H9 (cell line): Measurements from ENCODE around the gene NRG2. TPM values are rescaled to one million over a fixed set of nuclear protein-coding genes. Genes with fewer than 3 reads are reported as not detected.

Experiments
- DNase-seq: peaks from one replicate; pipeline ENCODE4 v3.0.0-alpha.2; 2017
- H2AFZ ChIP-seq: one replicate; pipeline ENCODE4 v1.6.1; 2013; ENCODE audit warnings: mild to moderate bottlenecking, low read length, control low read depth, moderate library complexity
- H2AK5ac ChIP-seq: 2 replicates; pipeline ENCODE4 v1.6.1; 2013; ENCODE audit warnings: low read length, control low read depth, mixed read lengths; ENCODE audit not compliant: insufficient read length
- H2BK120ac ChIP-seq: one replicate; pipeline ENCODE4 v1.6.1; 2013; ENCODE audit warnings: low read depth, mild to moderate bottlenecking, low read length, control low read depth, inconsistent platforms; ENCODE audit not compliant: poor library complexity, severe bottlenecking
- H2BK12ac ChIP-seq: 2 replicates; pipeline ENCODE4 v1.6.1; 2013; ENCODE audit warnings: low read length, control low read depth, mixed read lengths, low read depth; ENCODE audit not compliant: insufficient read length
- H2BK15ac ChIP-seq: 2 replicates; pipeline ENCODE4 v1.6.1; 2013; ENCODE audit warnings: low read depth, low read length, control low read depth
- H2BK20ac ChIP-seq: one replicate; pipeline ENCODE4 v1.6.1; 2013; ENCODE audit warnings: low read depth, mild to moderate bottlenecking, low read length, control low read depth, inconsistent platforms; ENCODE audit not compliant: poor library complexity, severe bottlenecking
- H2BK5ac ChIP-seq: 2 replicates; pipeline ENCODE4 v1.6.1; 2013; ENCODE audit warnings: low read length, control low read depth, mixed read lengths; ENCODE audit not compliant: insufficient read length
- H3K14ac ChIP-seq: 2 replicates; pipeline ENCODE4 v1.6.1; 2013; ENCODE audit warnings: low read length, control low read depth; ENCODE audit not compliant: insufficient read depth
- H3K18ac ChIP-seq: 2 replicates; pipeline ENCODE4 v1.6.1; 2013; ENCODE audit warnings: low read depth, mild to moderate bottlenecking, mixed read lengths, low read length, control low read depth; ENCODE audit not compliant: insufficient read length
- H3K23ac ChIP-seq: 2 replicates; pipeline ENCODE4 v1.6.1; 2013; ENCODE audit warnings: low read length, control low read depth, mixed read lengths, low read depth; ENCODE audit not compliant: insufficient read length
- H3K23me2 ChIP-seq: 2 replicates; pipeline ENCODE4 v1.6.1; 2013; ENCODE audit warnings: low read depth, mild to moderate bottlenecking, mixed read lengths, low read length, control low read depth; ENCODE audit not compliant: insufficient read length, poor library complexity, severe bottlenecking
- H3K27ac ChIP-seq: 2 replicates; pipeline ENCODE4 v1.5.1; 2013; ENCODE audit warnings: low read length, control low read depth, mixed read lengths, low read depth; ENCODE audit not compliant: insufficient read length
- H3K27me3 ChIP-seq: 2 replicates; pipeline ENCODE4 v1.6.1; 2013; ENCODE audit warnings: low read length, control low read depth, inconsistent platforms; ENCODE audit not compliant: insufficient read depth
- H3K4ac ChIP-seq: 2 replicates; pipeline ENCODE4 v1.6.1; 2013; ENCODE audit warnings: low read depth, mild to moderate bottlenecking, control low read depth, inconsistent platforms, low read length, moderate library complexity
- H3K4me1 ChIP-seq: 2 replicates; pipeline ENCODE4 v1.6.1; 2013; ENCODE audit warnings: low read length, control low read depth, inconsistent platforms; ENCODE audit not compliant: insufficient read depth
- H3K4me2 ChIP-seq: 2 replicates; pipeline ENCODE4 v1.6.1; 2013; ENCODE audit warnings: low read length, control low read depth, mixed read lengths; ENCODE audit not compliant: insufficient read length, insufficient read depth
- H3K56ac ChIP-seq: 2 replicates; pipeline ENCODE4 v1.6.1; 2013; ENCODE audit warnings: low read depth, mild to moderate bottlenecking, mixed read lengths, low read length, control low read depth; ENCODE audit not compliant: insufficient read length
- H3K79me1 ChIP-seq: 2 replicates; pipeline ENCODE4 v1.6.1; 2013; ENCODE audit warnings: low read depth, mild to moderate bottlenecking, moderate library complexity, low read length, control low read depth, inconsistent platforms; ENCODE audit not compliant: insufficient read depth, poor library complexity, severe bottlenecking
- H3K79me2 ChIP-seq: 2 replicates; pipeline ENCODE4 v1.6.1; 2013; ENCODE audit warnings: low read length, control low read depth, inconsistent platforms; ENCODE audit not compliant: insufficient read depth
- H3K9ac ChIP-seq: 2 replicates; pipeline ENCODE4 v1.6.1; 2013; ENCODE audit warnings: low read length, control low read depth, mixed read lengths; ENCODE audit not compliant: insufficient read length; ENCODE audit errors: extremely low read depth
- H3K9me3 ChIP-seq: one replicate; pipeline ENCODE4 v1.6.1; 2013; ENCODE audit warnings: low read depth, low read length, inconsistent platforms; ENCODE audit not compliant: control insufficient read depth
- H3T11ph ChIP-seq: one replicate; pipeline ENCODE4 v1.6.1; 2013; ENCODE audit warnings: mild to moderate bottlenecking, low read length, control low read depth, inconsistent platforms
- H4K20me1 ChIP-seq: one replicate; pipeline ENCODE4 v1.6.1; 2013; ENCODE audit not compliant: control insufficient read depth, insufficient read length, insufficient read depth
- H4K5ac ChIP-seq: 2 replicates; pipeline ENCODE4 v1.6.1; 2013; ENCODE audit warnings: low read depth, mild to moderate bottlenecking, mixed read lengths, low read length, control low read depth; ENCODE audit not compliant: insufficient read length
- H4K8ac ChIP-seq: replicated peaks from 2 replicates; pipeline ENCODE4 v1.6.1; 2013; ENCODE audit warnings: low read length, control low read depth, mixed read lengths, low read depth; ENCODE audit not compliant: insufficient read length
- H4K91ac ChIP-seq: 2 replicates; pipeline ENCODE4 v1.6.1; 2013; ENCODE audit warnings: low read depth, mild to moderate bottlenecking, moderate library complexity, mixed read lengths, low read length, control low read depth; ENCODE audit not compliant: insufficient read length
- H3K27ac Mint-ChIP-seq, 3 experiments: 2 replicates in 2 of 3; 3 replicates in 1 of 3; pipeline ENCODE4 v1.8.0; 2020 to 2021; ENCODE audit warnings: mixed read lengths in 3 of 3, mild to moderate bottlenecking in 1 of 3, moderate library complexity in 1 of 3
- H3K27me3 Mint-ChIP-seq: 2 replicates; pipeline ENCODE4 v1.8.0; 2021; ENCODE audit warnings: low read depth, mild to moderate bottlenecking, moderate library complexity, mixed read lengths
- H3K36me3 Mint-ChIP-seq, 3 experiments: 2 replicates in 2 of 3; 3 replicates in 1 of 3; pipeline ENCODE4 v1.8.0; 2020 to 2021; ENCODE audit warnings: low read depth in 3 of 3, mixed read lengths in 3 of 3; ENCODE audit not compliant: insufficient read depth in 1 of 3
- H3K4me1 Mint-ChIP-seq, 2 experiments: 2 replicates each; pipeline ENCODE4 v1.8.0; 2020; ENCODE audit warnings: mixed read lengths in 2 of 2
- H3K4me3 Mint-ChIP-seq, 2 experiments: 2 replicates in 1 of 2; 3 replicates in 1 of 2; pipeline ENCODE4 v1.8.0; 2020 to 2021; ENCODE audit warnings: mild to moderate bottlenecking in 2 of 2, mixed read lengths in 2 of 2, moderate library complexity in 1 of 2
- H3K9me3 Mint-ChIP-seq, 2 experiments: 2 replicates in 1 of 2; 3 replicates in 1 of 2; pipeline ENCODE4 v1.8.0; 2020; ENCODE audit warnings: mild to moderate bottlenecking in 2 of 2, mixed read lengths in 2 of 2, moderate library complexity in 1 of 2
- CTCF ChIP-seq: fragments of 200-600 bp; sonication (generic); conservative IDR thresholded peaks from 3 replicates; pipeline ENCODE4 v1.8.0; 2021; ENCODE audit warnings: antibody characterized with exemption, mild to moderate bottlenecking
- WGBS: extraction: QIAGEN DNeasy Blood & Tissue Kit; methylation state at CpG from one replicate; pipeline ENCODE4 v1.1.7; 2013; ENCODE audit warnings: missing lambda C conversion rate, low lambda C conversion rate, mixed read lengths; ENCODE audit not compliant: insufficient read length; ENCODE audit errors: extremely low coverage; 5-methylcytosine and 5-hydroxymethylcytosine counted together
- total RNA-seq: library from RNA; stranded (reverse); gene quantifications from 2 replicates; pipeline ENCODE4 v1.2.1, GENCODE V29; 2021

The NRG2 gene
- total RNA-seq, 1 experiment from 2014 or later, result not detected

DNA sequence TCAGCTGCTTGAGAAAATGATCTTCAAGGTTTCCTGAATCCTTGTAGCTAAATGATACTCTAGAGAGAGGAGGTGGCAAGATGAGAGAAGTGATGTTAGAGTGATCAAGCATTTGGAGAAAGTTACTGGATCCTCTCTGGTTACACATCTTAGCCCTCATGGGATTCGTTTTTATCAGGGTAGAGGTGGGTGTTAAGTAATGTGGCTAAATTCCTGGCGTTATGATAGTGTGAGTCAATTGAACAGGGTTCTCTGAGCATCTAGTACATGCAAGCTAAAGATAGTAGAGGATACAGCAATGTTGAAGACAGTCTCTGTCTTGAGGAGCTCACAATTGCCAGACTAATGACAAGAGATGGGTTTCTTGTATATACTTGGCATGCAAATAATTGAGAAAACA is 123.8 kb downstream of the NRG2 start:
- Mint-ChIP-seq H3K36me3 (no peaks in the 10 kb centered on the region), H3K4me1 (peaks cover 9 to 14% of the 10 kb centered on the region in 2 experiments), H3K9me3 (no peaks in the 10 kb centered on the region), H3K27ac (no peak overlapping the region), H3K4me3 (no peak overlapping the region), H3K27me3 (peaks cover 26% of the 10 kb centered on the region)
- no peak overlapping the region for H3K4me2 ChIP-seq
- no peaks in the 10 kb centered on the region for H4K20me1 ChIP-seq
- H3T11ph ChIP-seq, result no peak overlapping the region
- H3K14ac ChIP-seq, result no peak overlapping the region
- no peaks in the 10 kb centered on the region for H3K9me3 ChIP-seq
- H3K56ac ChIP-seq, result no peak overlapping the region
- no peak overlapping the region for H3K18ac ChIP-seq
- DNase-seq, result no peak
- no peak overlapping the region for H4K91ac ChIP-seq
- H4K5ac ChIP-seq, result no peak overlapping the region
- H2BK20ac ChIP-seq, result no peak overlapping the region
- H3K4me1 ChIP-seq, result 0 out of 2 replicates have a peak, but pooled peaks cover 2% of the 10 kb centered on the region
- H3K23ac ChIP-seq, result no peak overlapping the region
- H2BK15ac ChIP-seq, result no peak overlapping the region
- no peak for TF ChIP-seq CTCF
- WGBS, result no CpG with 5 or more reads among the region's 2 CpGs
- H3K79me2 ChIP-seq, result no peaks in the 10 kb centered on the region
- no peak overlapping the region for H4K8ac ChIP-seq
- H2BK12ac ChIP-seq, result no peak overlapping the region
- H3K27me3 ChIP-seq, result no peaks in the 10 kb centered on the region
- H3K79me1 ChIP-seq, result no peaks in the 10 kb centered on the region
- H2BK120ac ChIP-seq, result no peak overlapping the region
- no peaks in the 10 kb centered on the region for H3K23me2 ChIP-seq
- no peak overlapping the region for H3K27ac ChIP-seq
- no peak overlapping the region for H2AK5ac ChIP-seq
- no peak overlapping the region for H2BK5ac ChIP-seq
- no peak overlapping the region for H2AFZ ChIP-seq
- H3K9ac ChIP-seq, result no peak overlapping the region
- H3K4ac ChIP-seq, result no peak overlapping the region
